T-helper 1 cell treated with Interleukin-12 subunit alpha and Interleukin-12 subunit beta and Interleukin-4 antibody, amounts not matched to agents 30 μg/mL and 1 μg/mL, for 36 hours (primary cell): ENCODE data around the gene LY9.
A peak's percentile ranks its signal among the peaks of the same experiment; 100 is the strongest.

Experiments used
- H3K27ac Mint-ChIP-seq: one replicate; pipeline ENCODE4 v1.8.0; 2021; ENCODE audit warnings: mild to moderate bottlenecking, mixed read lengths
- H3K27me3 Mint-ChIP-seq: one replicate; pipeline ENCODE4 v1.8.0; 2021; ENCODE audit warnings: low read depth, mixed read lengths
- H3K36me3 Mint-ChIP-seq: one replicate; pipeline ENCODE4 v1.8.0; 2021; ENCODE audit warnings: low read depth, mixed read lengths
- H3K4me1 Mint-ChIP-seq: one replicate; pipeline ENCODE4 v1.8.0; 2021; ENCODE audit warnings: low read depth, mixed read lengths
- H3K4me3 Mint-ChIP-seq: one replicate; pipeline ENCODE4 v1.8.0; 2021; ENCODE audit warnings: mild to moderate bottlenecking, moderate library complexity, mixed read lengths
- H3K9me3 Mint-ChIP-seq: one replicate; pipeline ENCODE4 v1.8.0; 2021; ENCODE audit warnings: mixed read lengths

Gene LY9

GRCh38 chr1:160795951-160796383, at the start of gene LY9:
TSS of gene LY9 (plus strand) at chr1:160796174. CDS start at chr1:160796188, 14 bp downstream.
- Mint-ChIP-seq H3K27me3 (peaks cover 17% of the 10 kb centered on the region), H3K9me3 (no peaks in the 10 kb centered on the region), H3K4me3 (peak within 1 kb of the TSS; percentile 74), H3K4me1 (peaks cover 62% of the 10 kb centered on the region), H3K36me3 (no peaks in the 10 kb centered on the region), H3K27ac (peak within 1 kb of the TSS; percentile 90)

- Mint-ChIP-seq H3K36me3 (peaks cover 40% of the 10 kb centered on the region), H3K27ac (peak overlapping the region; percentile 55), H3K4me1 (peaks cover 81% of the 10 kb centered on the region), H3K4me3 (no peak overlapping the region), H3K27me3 (no peaks in the 10 kb centered on the region), H3K9me3 (no peaks in the 10 kb centered on the region)
These were observed 49.0 kb upstream of the LY9 start for GRCh38 chr1:160746836-160747500.

- Mint-ChIP-seq H3K27me3 (no peaks in the 10 kb centered on the region), H3K27ac (no peak overlapping the region), H3K4me3 (no peak overlapping the region), H3K36me3 (peaks cover 38% of the 10 kb centered on the region), H3K4me1 (peaks cover 80% of the 10 kb centered on the region), H3K9me3 (no peaks in the 10 kb centered on the region)
These were observed 48.3 kb upstream of the LY9 start for GRCh38 chr1:160747717-160748116.

- H3K27ac Mint-ChIP-seq: no peak overlapping the region
- peaks cover 38% of the 10 kb centered on the region for H3K36me3 Mint-ChIP-seq
- H3K27me3 Mint-ChIP-seq: no peaks in the 10 kb centered on the region
- no peaks in the 10 kb centered on the region for H3K9me3 Mint-ChIP-seq
- peaks cover 79% of the 10 kb centered on the region for H3K4me1 Mint-ChIP-seq
- no peak overlapping the region for H3K4me3 Mint-ChIP-seq
These were observed 47.6 kb upstream of the LY9 start for GRCh38 chr1:160748181-160748877.

- Mint-ChIP-seq H3K36me3 (peaks cover 42% of the 10 kb centered on the region), H3K9me3 (no peaks in the 10 kb centered on the region), H3K4me3 (no peak overlapping the region), H3K27ac (no peak overlapping the region), H3K27me3 (no peaks in the 10 kb centered on the region), H3K4me1 (peaks cover 75% of the 10 kb centered on the region)
These were observed 47.1 kb upstream of the LY9 start for GRCh38 chr1:160748878-160749269.

GRCh38 chr1:160750608-160751007, 45.4 kb upstream of the LY9 start:
- Mint-ChIP-seq H3K9me3 (no peaks in the 10 kb centered on the region), H3K27me3 (no peaks in the 10 kb centered on the region), H3K4me1 (peaks cover 64% of the 10 kb centered on the region), H3K4me3 (no peak overlapping the region), H3K36me3 (peaks cover 37% of the 10 kb centered on the region), H3K27ac (peak overlapping the region; percentile 80)

- peaks cover 47% of the 10 kb centered on the region for H3K36me3 Mint-ChIP-seq
- H3K9me3 Mint-ChIP-seq: peaks cover 11% of the 10 kb centered on the region
- H3K4me1 Mint-ChIP-seq: peaks cover 68% of the 10 kb centered on the region
- no peak overlapping the region for H3K4me3 Mint-ChIP-seq
- peak overlapping the region; percentile 10 for H3K27ac Mint-ChIP-seq
- H3K27me3 Mint-ChIP-seq: no peaks in the 10 kb centered on the region
These were observed 43.6 kb upstream of the LY9 start for GRCh38 chr1:160752406-160752805.

- H3K27ac Mint-ChIP-seq: peak overlapping the region; percentile 12
- H3K4me3 Mint-ChIP-seq: no peak overlapping the region
- peaks cover 69% of the 10 kb centered on the region for H3K4me1 Mint-ChIP-seq
These were observed 43.0 kb upstream of the LY9 start for GRCh38 chr1:160752924-160753323.

GRCh38 chr1:160753594-160753993, 42.4 kb upstream of the LY9 start:
- Mint-ChIP-seq H3K4me3 (no peak overlapping the region), H3K36me3 (peaks cover 45% of the 10 kb centered on the region), H3K27ac (no peak overlapping the region), H3K9me3 (peaks cover 11% of the 10 kb centered on the region), H3K27me3 (no peaks in the 10 kb centered on the region), H3K4me1 (peaks cover 63% of the 10 kb centered on the region)

More at GRCh38 chr1:160752924-160753323, 43.0 kb upstream of the LY9 start:
- Mint-ChIP-seq H3K36me3 (peaks cover 50% of the 10 kb centered on the region), H3K9me3 (peaks cover 11% of the 10 kb centered on the region), H3K27me3 (no peaks in the 10 kb centered on the region)

- Mint-ChIP-seq H3K27me3 (no peaks in the 10 kb centered on the region), H3K27ac (peak overlapping the region; percentile 88), H3K4me3 (peak overlapping the region; percentile 55), H3K36me3 (peaks cover 36% of the 10 kb centered on the region), H3K4me1 (peaks cover 54% of the 10 kb centered on the region), H3K9me3 (peaks cover 12% of the 10 kb centered on the region)
These were observed 40.5 kb upstream of the LY9 start for GRCh38 chr1:160755461-160755860.

GRCh38 chr1:160755911-160756848, 39.8 kb upstream of the LY9 start:
- H3K4me1 Mint-ChIP-seq: peaks cover 47% of the 10 kb centered on the region
- peak overlapping the region; percentile 88 for H3K27ac Mint-ChIP-seq
- H3K36me3 Mint-ChIP-seq: peaks cover 36% of the 10 kb centered on the region
- no peaks in the 10 kb centered on the region for H3K27me3 Mint-ChIP-seq
- H3K4me3 Mint-ChIP-seq: peak overlapping the region; percentile 63
- peaks cover 19% of the 10 kb centered on the region for H3K9me3 Mint-ChIP-seq

- Mint-ChIP-seq H3K9me3 (peaks cover 19% of the 10 kb centered on the region), H3K36me3 (peaks cover 33% of the 10 kb centered on the region), H3K27me3 (no peaks in the 10 kb centered on the region), H3K4me1 (peaks cover 43% of the 10 kb centered on the region), H3K27ac (peak overlapping the region; percentile 88), H3K4me3 (peak overlapping the region; percentile 63)
These were observed 39.1 kb upstream of the LY9 start for GRCh38 chr1:160756849-160757201.

GRCh38 chr1:160758521-160758920, 37.5 kb upstream of the LY9 start:
- Mint-ChIP-seq H3K27me3 (no peaks in the 10 kb centered on the region), H3K9me3 (peaks cover 19% of the 10 kb centered on the region), H3K4me1 (peaks cover 30% of the 10 kb centered on the region), H3K4me3 (no peak overlapping the region), H3K36me3 (peaks cover 24% of the 10 kb centered on the region), H3K27ac (no peak overlapping the region)

- peaks cover 27% of the 10 kb centered on the region for H3K4me1 Mint-ChIP-seq
- H3K9me3 Mint-ChIP-seq: peaks cover 19% of the 10 kb centered on the region
- peaks cover 18% of the 10 kb centered on the region for H3K36me3 Mint-ChIP-seq
- H3K4me3 Mint-ChIP-seq: no peak overlapping the region
- H3K27ac Mint-ChIP-seq: no peak overlapping the region
- no peaks in the 10 kb centered on the region for H3K27me3 Mint-ChIP-seq
These were observed 36.2 kb upstream of the LY9 start for GRCh38 chr1:160759740-160760139.
